Left forelimb (tissue), 1 donor: ENCODE data around the gene GORASP1.
"Not testable (repeated sequence)": the region's sequence is repeated elsewhere in the genome, so short reads cannot be mapped to it uniquely, and the experiment has no call there.

Source experiments
- DNase-seq: peaks from one replicate; pipeline ENCODE4 v3.0.0-alpha.2; 2018; ENCODE audit warnings: low spot score

The GORASP1 gene

DNA sequence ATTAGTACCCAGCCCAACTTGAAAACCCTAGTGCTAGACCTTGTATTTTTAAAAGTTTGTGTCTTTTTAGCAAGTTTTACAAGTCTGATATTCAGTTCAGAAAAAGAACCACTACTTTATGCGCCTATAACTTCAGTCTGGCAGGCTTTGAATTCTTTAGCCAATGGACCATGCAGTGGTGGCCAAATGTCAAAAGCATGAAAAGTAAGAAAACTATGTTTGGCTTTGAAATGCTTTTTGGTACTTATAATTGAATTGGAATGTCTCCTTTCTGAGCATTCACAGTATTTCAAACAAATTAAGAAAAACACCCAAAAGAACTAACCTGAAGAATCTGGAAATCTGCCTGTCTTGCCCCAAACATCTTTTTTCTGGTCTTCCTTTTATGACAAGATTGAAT is 42.8 kb downstream of the GORASP1 start:
- no peak for DNase-seq

DNA sequence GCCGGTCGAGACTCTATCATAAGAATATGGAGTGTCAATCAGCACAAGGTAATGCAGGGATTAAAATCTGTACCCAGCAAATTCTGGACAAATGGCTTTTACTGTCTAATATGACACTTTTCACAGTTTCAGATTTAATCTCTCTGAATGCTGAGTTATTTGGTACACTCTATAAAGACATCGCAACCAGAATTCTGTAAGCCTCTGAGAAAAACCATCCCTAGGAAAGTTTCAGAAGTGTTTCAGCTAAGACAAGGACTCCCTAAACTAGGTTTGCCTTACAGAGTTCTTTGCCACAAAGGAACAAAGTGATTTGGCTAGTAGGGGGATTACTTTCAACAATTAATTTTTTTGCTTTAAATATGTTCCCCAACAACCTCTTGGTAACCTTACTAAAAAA is 44.3 kb downstream of the GORASP1 start:
- DNase-seq = no peak

GRCh38 chr3:39062180-39062579 is 45.2 kb downstream of the GORASP1 start:
- DNase-seq = no peak

GRCh38 chr3:39061228-39061627 is 46.2 kb downstream of the GORASP1 start:
- DNase-seq = not testable (repeated sequence)

DNA sequence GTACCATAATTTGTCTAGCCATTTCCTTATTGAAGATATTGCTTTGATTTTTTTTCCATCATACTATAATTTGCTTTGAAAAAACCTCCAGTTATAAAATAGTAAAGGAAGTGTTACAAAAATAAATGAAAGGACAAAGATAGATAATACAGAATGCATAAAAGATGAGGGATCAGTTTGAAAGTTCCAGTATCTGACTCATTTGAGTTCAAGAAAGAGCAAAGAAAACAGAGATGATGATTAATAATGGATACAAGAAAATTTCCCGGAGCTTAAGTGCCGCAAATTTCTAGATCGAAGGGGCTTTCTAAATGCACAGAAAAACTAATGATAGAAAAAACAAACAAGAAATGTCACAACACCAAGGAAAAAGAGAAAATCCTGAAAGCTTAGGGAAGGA is 51.3 kb downstream of the GORASP1 start:
- DNase-seq = no peak

DNA sequence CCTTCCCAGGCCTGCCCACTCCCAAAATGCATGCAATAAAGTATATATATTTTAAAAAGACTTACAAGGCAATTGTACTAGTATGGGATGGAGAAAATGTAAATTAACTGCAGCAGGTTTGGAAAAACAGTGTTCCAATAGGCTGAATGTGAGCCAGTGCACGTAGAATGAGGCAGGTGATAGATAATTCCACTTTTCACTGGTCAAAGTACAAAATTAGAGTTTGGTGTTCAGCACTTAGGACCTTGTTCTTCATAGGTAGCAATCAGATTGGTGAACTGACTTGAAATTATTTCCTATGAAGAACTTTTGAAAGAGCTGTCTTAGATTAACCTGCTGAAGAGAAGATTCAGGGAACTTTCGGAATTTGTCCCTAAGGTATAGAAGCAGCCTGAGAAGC is 53.7 kb downstream of the GORASP1 start:
- no peak for DNase-seq

DNA sequence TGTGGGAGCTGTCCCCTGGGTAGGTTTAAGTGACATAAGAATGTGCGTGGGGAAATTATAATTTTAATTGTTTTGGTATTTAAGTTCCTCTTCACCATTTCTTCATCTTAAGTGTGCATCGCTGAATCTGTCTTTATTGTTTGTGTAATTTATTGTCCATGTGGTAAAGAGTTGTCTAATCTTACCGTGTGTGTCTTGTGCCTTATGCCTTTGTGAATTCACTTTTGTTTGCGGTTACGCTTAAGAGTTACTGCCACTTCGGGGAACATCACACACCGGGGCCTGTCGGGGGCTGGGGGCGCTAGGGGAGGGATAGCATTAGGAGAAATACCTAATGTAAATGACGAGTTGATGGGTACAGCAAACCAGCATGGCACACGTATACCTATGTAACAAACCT is 54.8 kb downstream of the GORASP1 start:
- no peak for DNase-seq

DNA sequence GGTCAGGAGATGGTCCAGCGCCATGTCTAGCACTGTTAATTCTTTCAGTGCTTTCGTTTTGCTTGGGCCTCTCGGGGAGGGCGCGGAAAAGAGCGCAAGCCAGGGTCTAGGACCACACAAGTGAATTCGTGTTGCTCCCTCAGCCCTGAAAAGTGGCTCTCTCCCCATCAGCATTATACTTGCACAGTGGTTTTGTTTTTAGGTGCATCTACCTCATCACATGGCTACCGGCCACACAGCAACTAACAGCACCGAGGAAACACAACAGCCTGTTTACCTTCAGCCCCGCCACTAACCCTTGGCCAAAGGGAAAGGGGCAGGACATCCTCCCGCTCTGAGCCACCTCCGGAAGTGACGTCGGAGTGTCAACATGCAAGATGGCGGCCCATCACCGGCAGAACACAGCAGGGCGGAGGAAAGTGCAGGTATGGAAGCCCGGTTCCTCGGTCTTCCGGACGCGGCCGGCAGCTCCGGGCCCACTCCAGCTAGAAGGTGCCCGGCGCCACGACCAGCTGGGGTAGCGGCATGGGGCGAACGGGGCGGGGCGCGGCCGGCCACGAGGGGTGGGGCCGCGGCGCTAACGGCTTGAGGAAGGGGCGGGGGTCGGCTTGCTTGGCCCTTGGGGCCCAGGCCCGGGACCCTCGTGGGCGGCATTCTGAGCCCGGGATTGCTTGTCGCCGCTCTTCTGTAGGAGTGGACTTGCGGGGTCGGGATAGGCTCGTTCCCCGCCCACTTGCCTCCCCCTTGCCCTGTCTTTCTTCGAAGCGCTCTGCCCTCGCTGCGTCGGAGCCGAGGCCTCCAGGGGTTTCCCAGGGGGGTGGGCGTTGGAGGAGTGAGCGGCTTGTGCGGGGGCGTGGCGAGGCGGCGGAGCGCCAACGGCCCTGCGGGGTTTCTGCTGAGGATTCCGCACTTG is 55.5 kb downstream of the GORASP1 start, which contains the start of the genes SCN11A and WDR48:
TSS of gene SCN11A (minus strand) at position 296 of the 913 bp plus-strand sequence. CDS start 101,582 bp downstream, outside the sequence.
TSS of gene WDR48 (plus strand) at position 368 of the 913 bp plus-strand sequence. CDS start at position 378, 10 bp downstream.
- DNase-seq = peak; percentile 94

DNA sequence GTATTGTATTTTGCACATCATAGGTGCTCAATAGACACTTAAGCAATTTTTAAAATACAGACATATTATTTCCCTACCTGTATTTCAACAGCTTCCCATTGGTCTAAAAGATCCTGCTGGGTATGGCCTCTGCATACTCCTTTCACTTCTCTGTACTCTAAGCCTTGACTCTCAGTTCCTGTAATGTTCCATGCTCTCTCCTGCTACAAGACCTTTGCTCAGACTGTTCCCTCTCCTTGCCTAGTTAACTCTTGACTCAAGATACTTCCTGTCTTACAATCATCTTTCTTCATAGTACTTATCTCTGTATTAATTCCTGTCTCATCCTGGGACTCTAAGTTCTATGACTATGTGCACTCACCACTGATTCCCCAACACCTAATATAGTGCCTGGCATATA is 57.4 kb downstream of the GORASP1 start:
- DNase-seq = no peak
